ENCODE data around the gene AQP1. TPM values are rescaled to one million over a fixed set of nuclear protein-coding genes. Genes with fewer than 3 reads are reported as not detected.

Gene AQP1
- total and polyA plus RNA-seq, 10 of the 15 experiments (the other 5 are each of a cell fraction or from before 2014, with no cell fraction given) = 0.03 to 0.64 TPM; not detected in 8

GRCh38 chr7:30933124-30933974 lies 21.7 kb downstream of the AQP1 start:
- WGBS (ENCODE audit: insufficient coverage, insufficient replicate concordance, low lambda C conversion rate, missing lambda C conversion rate) = 29% methylated on average over 26 of the region's 26 CpGs
- ChIA-PET CTCF (interaction anchor here (1.4 to 7.2 kb wide), 3 partner anchors 40 to 57 kb away, joined by 3 to 159 read pairs (median 8); no protein-coding TSS in a partner anchor), SMC1A (ENCODE audit: uncharacterized antibody, unreplicated experiment) (no interaction called here), RAD21 (ENCODE audit: unreplicated experiment) (interaction anchor here (1.5 kb wide), 1 partner anchor 188 kb away, joined by 4 read pairs; no protein-coding TSS in a partner anchor), POLR2A (no interaction called here)
- Histone ChIP-seq H3K4me3 (no peak overlapping the region), H3K9ac (ENCODE audit: control insufficient read depth, insufficient read depth, low read length) (no peak overlapping the region), H3K4me2 (ENCODE audit: control insufficient read depth, insufficient read depth) (no peak overlapping the region), H3K9me3 (replicated peaks; ENCODE audit: control insufficient read depth, insufficient read depth, low read length) (no peaks in the 10 kb centered on the region), H3K79me2 (ENCODE audit: control insufficient read depth, insufficient read depth, low read length) (no peaks in the 10 kb centered on the region), H3K4me1 (ENCODE audit: control insufficient read depth, insufficient read depth, low read length) (no peaks in the 10 kb centered on the region), H4K20me1 (ENCODE audit: control insufficient read depth, insufficient read depth) (no peaks in the 10 kb centered on the region), H3K36me3 (ENCODE audit: control insufficient read depth in 2 of 2, insufficient read depth in 2 of 2, low read length in 1 of 2) (no peaks in the 10 kb centered on the region), H2AFZ (ENCODE audit: control insufficient read depth, low read depth, low read length) (no peak overlapping the region), H3K27me3 (replicated peaks in 1 of 2; ENCODE audit: control insufficient read depth in 2 of 2, insufficient read depth in 2 of 2, low read length in 1 of 2) (peaks cover 0 to 6% of the 10 kb centered on the region in 2 experiments; a peak in 3 of 4 replicates), H3K27ac (ENCODE audit: control insufficient read depth, insufficient read depth) (no peak overlapping the region)
- in situ Hi-C loops (cut with MboI) (no loop called here), intact Hi-C loops (cut with micrococcal nuclease; ENCODE audit: unreplicated experiment) (no loop called here)
- no TSS peak for BruUV-seq (replicated peaks)
- FAIRE-seq (no peak), ATAC-seq (no peak), DNase-seq (ENCODE audit: low read depth, low spot score) (no peak)
- no peak for TF ChIP-seq DPF2 (IDR thresholded peaks at IDR 0.05)
- no peak for TF ChIP-seq NBN (IDR thresholded peaks at IDR 0.05)
- no peak for TF ChIP-seq CEBPZ (IDR thresholded peaks at IDR 0.05; ENCODE audit: low read depth, low read length)
- TF ChIP-seq ZNF207 (IDR thresholded peaks at IDR 0.05; ENCODE audit: borderline replicate concordance) = no peak
- TF ChIP-seq ZNF687 (IDR thresholded peaks at IDR 0.05) = no peak
- TF ChIP-seq E2F4 (IDR thresholded peaks at IDR 0.05; ENCODE audit: low read depth, low read length) = no peak
- TF ChIP-seq KLF5 (IDR thresholded peaks at IDR 0.05; ENCODE audit: partially characterized antibody) = no peak
- no peak for TF ChIP-seq RAD21 (IDR thresholded peaks at IDR 0.05; ENCODE audit: insufficient read depth, low read depth, low read length)
- TF ChIP-seq MTA3 (IDR thresholded peaks at IDR 0.05; ENCODE audit: borderline replicate concordance, low read length) = no peak
- TF ChIP-seq HDGF (IDR thresholded peaks at IDR 0.05) = no peak
- no peak for TF ChIP-seq IRF5 (IDR thresholded peaks at IDR 0.05; ENCODE audit: borderline replicate concordance)
- no peak for TF ChIP-seq GABPA (IDR thresholded peaks at IDR 0.05; ENCODE audit: low read depth)
- TF ChIP-seq TARDBP (IDR thresholded peaks at IDR 0.05; ENCODE audit: borderline replicate concordance) = no peak
- TF ChIP-seq MAX (IDR thresholded peaks at IDR 0.05; ENCODE audit: low read depth, low read length) = no peak
